Measurements from ENCODE around the gene HMCN1. TPM values are rescaled to one million over a fixed set of nuclear protein-coding genes. Genes with fewer than 3 reads are reported as not detected.

Gene HMCN1
- total RNA-seq, 1 experiment from 2014 or later = 0.31 TPM

DNA sequence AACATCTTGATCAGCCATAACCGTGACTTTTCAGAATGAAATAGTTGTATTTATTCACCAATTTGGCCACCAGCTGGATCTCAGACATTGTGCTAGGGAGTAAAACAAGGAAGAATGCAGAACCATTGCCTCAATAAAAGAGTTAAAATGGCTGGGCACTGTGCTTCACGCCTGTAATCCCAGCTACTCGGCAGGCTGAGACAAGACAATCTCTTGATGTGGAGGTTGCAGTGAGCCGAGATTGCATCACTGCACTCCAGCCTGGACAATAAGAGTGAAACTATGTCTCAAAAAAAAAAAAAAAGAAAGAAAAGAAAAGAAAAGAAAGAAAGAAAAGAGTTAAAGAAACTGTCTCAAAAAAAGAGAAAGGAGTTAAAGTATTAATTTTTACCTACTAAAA, 441.4 kb downstream of the HMCN1 start:
- intact Hi-C loops (cut with micrococcal nuclease; ENCODE audit: unreplicated experiment) = no loop called here
- CTCF ChIA-PET = no interaction called here
- no peak overlapping the region for H3K27ac ChIP-seq

DNA sequence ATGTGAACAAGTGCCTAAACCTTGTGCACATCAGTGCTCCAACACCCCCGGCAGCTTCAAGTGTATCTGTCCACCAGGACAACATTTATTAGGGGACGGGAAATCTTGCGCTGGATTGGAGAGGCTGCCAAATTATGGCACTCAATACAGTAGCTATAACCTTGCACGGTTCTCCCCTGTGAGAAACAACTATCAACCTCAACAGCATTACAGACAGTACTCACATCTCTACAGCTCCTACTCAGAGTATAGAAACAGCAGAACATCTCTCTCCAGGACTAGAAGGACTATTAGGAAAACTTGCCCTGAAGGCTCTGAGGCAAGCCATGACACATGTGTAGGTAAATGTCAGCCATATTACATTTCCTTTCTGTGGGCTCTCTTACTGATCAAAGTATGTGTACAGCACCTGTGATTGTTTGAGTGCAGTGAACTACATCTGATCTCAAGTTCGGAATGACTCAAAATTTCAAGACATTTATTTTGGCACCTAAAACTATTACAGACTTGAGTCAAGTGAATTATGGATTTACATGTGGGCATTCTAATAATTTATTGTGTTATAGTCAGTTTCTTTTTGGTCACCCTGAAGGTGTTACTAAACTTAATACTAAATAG, 444.3 kb downstream of the HMCN1 start:
- Histone ChIP-seq H3K4me3 (no peak overlapping the region), H3K27ac (no peak overlapping the region), H2AFZ (no peak overlapping the region), H3K4me1 (replicated peaks; ENCODE audit: insufficient read depth) (peaks cover 11% of the 10 kb centered on the region), H3K4me2 (no peak overlapping the region), H3K27me3 (ENCODE audit: insufficient read depth, low read depth) (no peaks in the 10 kb centered on the region), H3K36me3 (ENCODE audit: low read depth) (no peaks in the 10 kb centered on the region), H3K9me3 (ENCODE audit: insufficient read depth, low read depth) (no peaks in the 10 kb centered on the region), H3K79me2 (ENCODE audit: low read depth) (no peaks in the 10 kb centered on the region), H3F3A (ENCODE audit: insufficient read depth, low read depth) (peaks cover 11% of the 10 kb centered on the region; the same call in 1 of the 2 replicates), H3K9me2 (ENCODE audit: insufficient read depth) (no peaks in the 10 kb centered on the region), H4K20me1 (ENCODE audit: insufficient read depth) (no peaks in the 10 kb centered on the region)
- no TSS peak for BruUV-seq (replicated peaks)
- no peak for DNase-seq
- intact Hi-C loops (cut with micrococcal nuclease; ENCODE audit: unreplicated experiment) = no loop called here
- TF ChIP-seq, protein P1, sequence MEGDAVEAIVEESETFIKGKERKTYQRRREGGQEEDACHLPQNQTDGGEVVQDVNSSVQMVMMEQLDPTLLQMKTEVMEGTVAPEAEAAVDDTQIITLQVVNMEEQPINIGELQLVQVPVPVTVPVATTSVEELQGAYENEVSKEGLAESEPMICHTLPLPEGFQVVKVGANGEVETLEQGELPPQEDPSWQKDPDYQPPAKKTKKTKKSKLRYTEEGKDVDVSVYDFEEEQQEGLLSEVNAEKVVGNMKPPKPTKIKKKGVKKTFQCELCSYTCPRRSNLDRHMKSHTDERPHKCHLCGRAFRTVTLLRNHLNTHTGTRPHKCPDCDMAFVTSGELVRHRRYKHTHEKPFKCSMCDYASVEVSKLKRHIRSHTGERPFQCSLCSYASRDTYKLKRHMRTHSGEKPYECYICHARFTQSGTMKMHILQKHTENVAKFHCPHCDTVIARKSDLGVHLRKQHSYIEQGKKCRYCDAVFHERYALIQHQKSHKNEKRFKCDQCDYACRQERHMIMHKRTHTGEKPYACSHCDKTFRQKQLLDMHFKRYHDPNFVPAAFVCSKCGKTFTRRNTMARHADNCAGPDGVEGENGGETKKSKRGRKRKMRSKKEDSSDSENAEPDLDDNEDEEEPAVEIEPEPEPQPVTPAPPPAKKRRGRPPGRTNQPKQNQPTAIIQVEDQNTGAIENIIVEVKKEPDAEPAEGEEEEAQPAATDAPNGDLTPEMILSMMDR (conservative IDR thresholded peaks at IDR 0.05) = no peak
- TF ChIP-seq EZH2 (IDR thresholded peaks at IDR 0.05; ENCODE audit: low read depth) = no peak
- CTCF ChIA-PET = no interaction called here
- POLR2A ChIA-PET (ENCODE audit: unreplicated experiment) = interaction anchor here (0.6 kb wide), 1 partner anchor 9 kb away, joined by 3 read pairs; no protein-coding TSS in a partner anchor

More for the DNA sequence above, 441.4 kb downstream of the HMCN1 start:
- no peaks in the 10 kb centered on the region for H3K36me3 ChIP-seq (ENCODE audit: low read depth)
- no peaks in the 10 kb centered on the region for H3K9me3 ChIP-seq (ENCODE audit: insufficient read depth, low read depth)
- no peaks in the 10 kb centered on the region for H3K79me2 ChIP-seq (ENCODE audit: low read depth)
- H3K4me1 ChIP-seq (replicated peaks; ENCODE audit: insufficient read depth) = no peaks in the 10 kb centered on the region
- H3K27me3 ChIP-seq (ENCODE audit: insufficient read depth, low read depth) = no peaks in the 10 kb centered on the region
- H3K4me2 ChIP-seq = no peak overlapping the region
- H4K20me1 ChIP-seq (ENCODE audit: insufficient read depth) = no peaks in the 10 kb centered on the region
- no peaks in the 10 kb centered on the region for H3F3A ChIP-seq (ENCODE audit: insufficient read depth, low read depth)
- H2AFZ ChIP-seq = no peak overlapping the region
- no peak for DNase-seq
- POLR2A ChIA-PET (ENCODE audit: unreplicated experiment) = no interaction called here
- no TSS peak for BruUV-seq (replicated peaks)
- H3K9me2 ChIP-seq (ENCODE audit: insufficient read depth) = no peaks in the 10 kb centered on the region
- no peak for TF ChIP-seq EZH2 (IDR thresholded peaks at IDR 0.05; ENCODE audit: low read depth)
- TF ChIP-seq, protein P1 (conservative IDR thresholded peaks at IDR 0.05) = no peak
- H3K4me3 ChIP-seq = no peak overlapping the region

DNA sequence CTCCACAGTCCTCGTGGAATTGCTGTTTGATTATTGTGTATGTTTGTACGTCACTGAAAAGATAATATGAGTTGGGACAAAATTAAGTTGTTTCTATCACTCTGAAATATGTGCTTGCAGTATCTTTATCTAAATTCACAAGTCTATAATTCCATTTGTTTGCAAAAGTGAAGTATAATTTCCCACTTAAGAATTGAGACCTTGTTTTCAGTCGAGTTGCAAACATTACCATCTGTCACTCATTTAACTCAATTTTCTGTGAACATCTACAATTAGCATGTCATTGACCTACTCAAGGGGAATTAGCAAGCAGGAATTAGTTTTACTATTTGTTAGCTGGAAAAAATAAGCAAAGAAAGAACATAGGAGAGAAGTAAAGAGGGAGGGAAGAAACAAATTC, 445.0 kb downstream of the HMCN1 start:
- ChIA-PET POLR2A (ENCODE audit: unreplicated experiment) (no interaction called here), CTCF (no interaction called here)
- Histone ChIP-seq H4K20me1 (ENCODE audit: insufficient read depth) (no peaks in the 10 kb centered on the region), H3K4me1 (replicated peaks; ENCODE audit: insufficient read depth) (peaks cover 18% of the 10 kb centered on the region), H3K4me2 (no peak overlapping the region), H3K27me3 (ENCODE audit: insufficient read depth, low read depth) (no peaks in the 10 kb centered on the region), H3K4me3 (no peak overlapping the region), H3K79me2 (ENCODE audit: low read depth) (no peaks in the 10 kb centered on the region), H3K36me3 (ENCODE audit: low read depth) (no peaks in the 10 kb centered on the region), H3K27ac (no peak overlapping the region), H3K9me3 (ENCODE audit: insufficient read depth, low read depth) (no peaks in the 10 kb centered on the region), H3K9me2 (ENCODE audit: insufficient read depth) (no peaks in the 10 kb centered on the region), H2AFZ (no peak overlapping the region), H3F3A (ENCODE audit: insufficient read depth, low read depth) (peaks cover 14% of the 10 kb centered on the region; the same call in 1 of the 2 replicates)
- intact Hi-C loops (cut with micrococcal nuclease; ENCODE audit: unreplicated experiment) = no loop called here
- TF ChIP-seq EZH2 (IDR thresholded peaks at IDR 0.05; ENCODE audit: low read depth) = no peak
- TF ChIP-seq, protein P1 (conservative IDR thresholded peaks at IDR 0.05) = no peak
- DNase-seq = no peak
- BruUV-seq (replicated peaks) = no TSS peak
